ENCODE results near the gene SPATA6L.

- TF ChIP-seq MXI1 (IDR thresholded peaks at IDR 0.05; ENCODE audit: low read depth, low read length) = no peak
- no peak for TF ChIP-seq HMGXB4 (CRISPR knock-in tag; IDR thresholded peaks at IDR 0.05)
- TF ChIP-seq TCF7 (IDR thresholded peaks at IDR 0.05; ENCODE audit: borderline replicate concordance) = no peak
- TF ChIP-seq MTF1 (CRISPR knock-in tag; IDR thresholded peaks at IDR 0.05; ENCODE audit: borderline replicate concordance) = no peak
- no peak for TF ChIP-seq MAX (CRISPR knock-in tag; IDR thresholded peaks at IDR 0.05)
- no peak for TF ChIP-seq KLF6 (CRISPR knock-in tag; IDR thresholded peaks at IDR 0.05; ENCODE audit: borderline replicate concordance)
- no peak for TF ChIP-seq CTBP1 (IDR thresholded peaks at IDR 0.05; ENCODE audit: borderline replicate concordance)
- TF ChIP-seq TRIM24 (IDR thresholded peaks at IDR 0.05) = no peak
- TF ChIP-seq USF2 (CRISPR knock-in tag; IDR thresholded peaks at IDR 0.05) = no peak
- no peak for TF ChIP-seq YY1 (IDR thresholded peaks at IDR 0.05; ENCODE audit: borderline replicate concordance in 1 of 3, control insufficient read depth in 1 of 3, extremely low read depth in 1 of 3, insufficient read depth in 3 of 3, insufficient read length in 1 of 3, insufficient replicate concordance in 2 of 3, low read depth in 1 of 3, low read length in 2 of 3)
- no peak for TF ChIP-seq SIX5 (IDR thresholded peaks at IDR 0.05; ENCODE audit: borderline replicate concordance in 1 of 2, insufficient read depth in 1 of 2, low read depth in 1 of 2, low read length in 2 of 2)
- no peak for TF ChIP-seq CTCF (IDR thresholded peaks at IDR 0.05 in 2 of 3, conservative IDR thresholded peaks at IDR 0.05 in 1 of 3; ENCODE audit: insufficient read depth in 2 of 3, low read depth in 1 of 3, low read length in 3 of 3)
- no peak for TF ChIP-seq DLX4 (CRISPR knock-in tag; IDR thresholded peaks at IDR 0.05)
Measured at GRCh38 chr9:4567601-4568000, 98.7 kb downstream of the SPATA6L start.

All from K562 (cell line).